GM12878 (cell line): Measurements from ENCODE around the gene TMSB4X. TPM values are rescaled to one million over a fixed set of nuclear protein-coding genes. Genes with fewer than 3 reads are reported as not detected.

Experiments used
- ATF3 ChIP-seq: IDR thresholded peaks from 2 replicates; pipeline ENCODE4 v1.6.1; 2011; ENCODE audit warnings: low read depth, mild to moderate bottlenecking, low read length, moderate library complexity, borderline replicate concordance; ENCODE audit errors: extremely low read depth
- BHLHE40 ChIP-seq, 2 experiments: fragments of 450-650 bp in 1 of 2; IDR thresholded peaks; 2 replicates each; pipeline ENCODE4 v1.6.1; 2011 to 2017; ENCODE audit warnings: low read depth in 2 of 2, borderline replicate concordance in 1 of 2, improper control_type of control experiment in 1 of 2, low read length in 1 of 2, mild to moderate bottlenecking in 1 of 2
- CBFB ChIP-seq: IDR thresholded peaks from 2 replicates; pipeline ENCODE4 v1.6.1; 2016; ENCODE audit warnings: antibody characterized with exemption, low read depth
- ESRRA ChIP-seq: IDR thresholded peaks from 2 replicates; pipeline ENCODE4 v1.6.1; 2012; ENCODE audit warnings: mild to moderate bottlenecking, low read length, improper control_type of control experiment
- EZH2 ChIP-seq: IDR thresholded peaks from 2 replicates; pipeline ENCODE4 v1.6.1; 2012; ENCODE audit warnings: low read depth, mild to moderate bottlenecking, control low read depth, inconsistent platforms, low read length, borderline replicate concordance; ENCODE audit not compliant: control insufficient read depth
- KAT2A ChIP-seq: conservative IDR thresholded peaks from 2 replicates; pipeline ENCODE4 v1.6.1; 2011; ENCODE audit warnings: low read depth, low read length; ENCODE audit not compliant: control insufficient read depth
- MLLT1 ChIP-seq: fragments of 450-650 bp; IDR thresholded peaks from 2 replicates; pipeline ENCODE4 v1.6.1; 2016; ENCODE audit warnings: mild to moderate bottlenecking
- POLR2AphosphoS5 ChIP-seq: IDR thresholded peaks from 2 replicates; pipeline ENCODE4 v1.6.1; 2011; ENCODE audit warnings: mild to moderate bottlenecking, low read length, inconsistent platforms
- RELB ChIP-seq: fragments of 450-650 bp; IDR thresholded peaks from 2 replicates; pipeline ENCODE4 v1.6.1; 2017; ENCODE audit warnings: low read depth, mild to moderate bottlenecking, moderate library complexity
- ZNF217 ChIP-seq: fragments of 450-650 bp; IDR thresholded peaks from 2 replicates; pipeline ENCODE4 v1.6.1; 2017; ENCODE audit warnings: antibody characterized with exemption, mild to moderate bottlenecking
- polyA plus RNA-seq, 11 experiments: library from polyadenylated mRNA; depleted of rRNA in 4 of 11; unstranded in 6 of 11; stranded (reverse) in 5 of 11; fragments of >200 nt; fragmentation: Nextera tagmentation in 4 of 11; fragmentation: Illumina TruSeq in 1 of 11; extraction: Ambion mirVana in 4 of 11; extraction: Trizol in 1 of 11; gene quantifications; 1 replicate in 1 of 11; 2 replicates in 10 of 11; pipeline versions ENCODE4 v1.2.1 to v1.2.3, GENCODE V29; 2011 to 2016; ENCODE audit warnings: inconsistent platforms in 2 of 11, missing spikeins in 2 of 11, low read depth in 1 of 11
- total RNA-seq, 4 experiments: library from RNA; depleted of rRNA in 3 of 4; stranded (reverse); fragments of >200 nt in 3 of 4; fragmentation: Illumina TruSeq in 1 of 4; extraction: Trizol in 1 of 4; gene quantifications; 2 replicates each; pipeline versions ENCODE4 v1.2.1 to v1.2.3, GENCODE V29; 2013 to 2021

Gene TMSB4X
- total and polyA plus RNA-seq, 10 of the 15 experiments (the other 5 are each of a cell fraction or from before 2014, with no cell fraction given) = 13,924 to 37,234 (median 23,705) TPM

GRCh38 chrX:13000301-13000811, 25.4 kb downstream of the TMSB4X start (continued):
- peak; percentile 95 for TF ChIP-seq RELB
- peak; percentile 21; the same call in 1 of the 2 replicates for TF ChIP-seq POLR2AphosphoS5
- no peak for TF ChIP-seq KAT2A
- no peak; a peak in 1 of 4 replicates for TF ChIP-seq BHLHE40 (IDR thresholded peaks at IDR 0.05; ENCODE audit: borderline replicate concordance in 1 of 2, low read depth in 2 of 2, low read length in 1 of 2)
- TF ChIP-seq ESRRA = no peak
- TF ChIP-seq CBFB = no peak
- TF ChIP-seq ZNF217 = no peak
- TF ChIP-seq ATF3 = no peak
- peak; percentile 74 for TF ChIP-seq MLLT1
- no peak for TF ChIP-seq EZH2
- TF ChIP-seq, all 136 proteins: peak for 38
